GM21360 (cell line): ENCODE results near the gene ZNF182.
"Not testable (repeated sequence)": the region's sequence is repeated elsewhere in the genome, so short reads cannot be mapped to it uniquely, and the experiment has no call there.

Experiments used
- ATAC-seq: cut with Tn5 transposase; IDR thresholded peaks from one replicate; pipeline ENCODE4 v1.9.1; 2021; ENCODE audit warnings: mild to moderate bottlenecking, moderate library complexity; ENCODE audit not compliant: unreplicated experiment

The ZNF182 gene

DNA sequence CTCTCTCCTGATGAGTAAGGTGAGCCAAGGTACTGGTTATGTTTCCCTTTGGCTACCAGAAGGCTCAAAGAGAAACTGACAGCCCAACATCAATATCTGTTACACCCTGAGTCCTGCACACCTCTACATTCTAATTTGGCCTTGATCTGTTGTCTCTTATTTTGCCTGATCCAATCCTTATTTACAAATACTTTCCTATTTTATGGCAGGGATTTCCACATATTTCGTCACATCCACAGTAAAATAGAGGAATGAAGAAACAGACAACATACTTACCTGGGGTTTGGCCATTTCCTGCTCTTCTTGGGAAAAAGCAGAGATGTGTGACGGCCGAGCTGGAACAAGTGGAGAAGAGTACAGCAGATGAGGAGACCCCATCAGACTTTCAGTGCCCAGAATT lies 1.5 kb downstream of the ZNF182 start:
- ATAC-seq, result no peak

DNA sequence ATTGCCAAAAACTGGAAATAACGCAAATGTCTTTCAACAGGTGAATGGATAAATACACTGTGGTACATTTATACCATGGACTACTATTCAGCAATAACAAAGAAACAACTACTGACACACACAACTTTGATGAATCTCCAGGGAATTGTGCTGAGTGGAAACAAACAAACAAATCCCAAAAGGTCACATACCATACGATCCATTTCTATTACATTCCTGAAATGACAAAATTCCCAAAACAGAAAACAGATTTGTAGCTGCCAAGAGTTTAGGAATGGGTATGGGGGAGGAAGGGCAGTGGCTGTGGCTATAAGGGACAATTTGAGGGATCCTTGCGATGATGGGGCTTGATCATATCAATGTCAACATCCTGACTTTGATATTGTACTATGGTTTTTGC lies 2.5 kb downstream of the ZNF182 start:
- ATAC-seq, result no peak

DNA sequence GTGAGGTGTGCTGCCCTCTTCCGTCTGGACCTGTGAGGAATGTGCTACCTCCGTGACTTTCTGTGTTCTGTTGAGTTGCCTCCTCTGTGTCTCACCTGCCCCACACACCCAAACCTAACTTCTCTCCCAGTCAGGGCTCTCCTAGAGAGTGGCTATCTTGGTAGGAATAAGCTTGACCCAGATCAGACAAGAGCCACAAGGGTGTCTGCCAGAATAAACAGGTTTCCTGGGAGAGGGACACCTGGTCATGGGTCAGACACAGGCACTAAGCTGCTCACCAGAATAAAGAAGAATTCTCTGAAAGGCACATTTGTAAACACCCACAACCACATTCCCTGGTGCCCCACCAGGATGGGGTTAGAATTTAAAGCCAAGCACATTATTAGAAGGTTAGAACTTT lies 11.1 kb downstream of the ZNF182 start:
- no peak for ATAC-seq

DNA sequence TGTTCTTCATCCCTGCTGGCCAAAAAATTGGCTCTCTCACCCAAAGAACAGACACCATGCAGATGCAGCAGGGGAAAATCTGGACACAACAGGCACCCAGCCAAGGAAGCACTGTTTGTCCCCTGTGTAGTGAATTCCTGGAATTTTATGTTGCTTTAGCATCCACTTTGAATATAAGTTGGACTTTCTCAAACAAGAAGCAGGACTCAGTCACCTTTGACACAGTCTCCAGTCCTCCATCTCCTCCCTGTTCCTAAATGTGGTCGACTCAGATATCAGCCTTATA lies 11.8 kb downstream of the ZNF182 start:
- ATAC-seq, result no peak

DNA sequence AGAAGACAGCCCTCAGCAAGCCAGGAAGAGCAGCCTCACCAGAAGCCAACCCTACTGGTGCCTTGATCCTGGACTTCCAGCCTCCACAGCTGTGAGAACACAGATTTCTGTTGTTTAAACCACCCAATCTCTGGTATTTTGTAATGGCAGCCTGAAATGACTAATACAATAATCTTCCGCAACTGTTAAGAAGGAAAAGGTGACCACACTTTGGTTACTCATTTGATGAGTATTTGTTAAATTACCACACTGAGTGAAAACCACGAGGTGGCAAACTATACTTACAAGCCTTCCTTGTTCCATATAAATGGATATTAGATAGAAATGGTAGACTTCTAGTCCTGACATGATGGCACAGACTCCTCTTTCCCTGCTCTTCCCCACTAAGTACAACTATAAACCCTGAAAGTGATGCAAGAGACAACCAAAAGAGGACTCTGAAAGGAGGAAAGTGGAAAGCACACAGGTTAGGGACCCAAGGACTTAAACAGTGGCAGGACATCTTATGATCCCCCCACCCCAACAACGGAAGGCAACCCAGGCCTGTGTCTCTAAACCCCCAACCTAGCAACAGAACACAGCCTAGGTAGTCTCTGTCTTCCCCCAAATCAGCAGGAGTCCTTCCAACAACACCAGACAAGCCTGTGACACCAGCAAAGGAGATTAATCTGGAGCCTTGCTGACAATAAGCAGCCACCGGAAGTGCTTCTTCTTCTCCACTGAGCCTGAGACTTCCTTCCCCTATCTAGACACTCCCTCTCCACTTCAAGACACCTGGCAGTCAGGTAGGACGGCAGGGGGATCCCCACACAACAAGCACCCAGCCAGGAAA lies 12.3 kb downstream of the ZNF182 start:
- no peak for ATAC-seq

DNA sequence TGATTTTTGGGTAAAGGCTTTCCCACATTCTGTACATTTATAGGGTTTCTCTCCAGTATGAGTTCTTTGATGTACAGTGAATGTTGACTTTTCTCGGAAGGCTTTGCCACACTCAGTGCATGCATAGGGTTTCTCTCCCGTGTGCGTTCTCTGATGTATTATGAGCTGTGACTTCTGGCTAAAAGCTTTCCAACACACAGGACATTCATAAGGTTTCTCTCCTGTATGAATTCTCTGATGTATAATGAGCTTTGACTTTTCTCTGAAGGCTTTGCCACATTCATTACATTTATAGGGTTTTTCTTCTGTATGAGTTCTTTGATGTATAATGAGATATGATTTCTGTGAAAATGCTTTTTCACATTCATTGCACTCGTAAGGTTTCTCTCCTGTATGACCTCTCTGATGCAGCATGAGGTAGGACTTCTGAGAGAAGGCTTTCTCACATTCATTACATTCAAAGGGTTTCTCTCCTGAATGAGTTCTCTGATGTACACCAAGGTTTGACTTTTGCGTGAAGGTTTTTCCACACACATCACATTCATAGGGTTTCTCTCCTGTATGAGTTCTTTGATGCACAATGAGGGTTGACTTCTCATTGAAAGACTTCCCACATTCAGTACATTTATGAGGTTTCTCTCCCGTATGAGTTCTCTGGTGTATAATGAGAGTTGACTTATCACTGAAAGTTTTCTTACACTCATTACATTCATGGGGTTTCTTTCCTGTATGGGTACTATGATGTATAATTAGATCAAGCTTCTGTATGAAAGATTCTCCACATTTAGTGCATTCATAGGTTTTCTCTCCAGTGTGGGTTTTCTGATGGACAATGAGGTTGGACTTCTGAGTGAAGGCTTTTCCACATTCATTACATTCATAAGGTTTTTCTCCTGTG lies 27.3 kb downstream of the ZNF182 start:
- no peak for ATAC-seq

DNA sequence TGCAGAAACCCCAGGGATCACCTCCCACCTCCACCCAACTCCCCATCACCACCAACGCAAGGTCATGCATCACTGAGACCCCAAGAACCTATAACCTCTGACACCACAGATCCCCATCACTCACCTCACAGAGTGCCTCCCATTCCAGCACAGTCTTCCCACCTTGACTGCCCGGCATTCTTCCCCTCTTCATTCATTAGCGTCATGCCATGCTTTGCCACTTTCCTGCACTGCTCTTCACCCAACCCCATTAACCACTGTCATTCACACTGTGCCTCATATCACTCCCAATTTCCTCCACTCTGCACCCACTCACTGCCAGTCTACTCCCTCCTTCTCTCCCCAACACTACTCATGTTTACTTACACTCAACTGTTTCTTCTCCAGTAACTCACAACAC lies 30.6 kb downstream of the ZNF182 start:
- no peak for ATAC-seq

DNA sequence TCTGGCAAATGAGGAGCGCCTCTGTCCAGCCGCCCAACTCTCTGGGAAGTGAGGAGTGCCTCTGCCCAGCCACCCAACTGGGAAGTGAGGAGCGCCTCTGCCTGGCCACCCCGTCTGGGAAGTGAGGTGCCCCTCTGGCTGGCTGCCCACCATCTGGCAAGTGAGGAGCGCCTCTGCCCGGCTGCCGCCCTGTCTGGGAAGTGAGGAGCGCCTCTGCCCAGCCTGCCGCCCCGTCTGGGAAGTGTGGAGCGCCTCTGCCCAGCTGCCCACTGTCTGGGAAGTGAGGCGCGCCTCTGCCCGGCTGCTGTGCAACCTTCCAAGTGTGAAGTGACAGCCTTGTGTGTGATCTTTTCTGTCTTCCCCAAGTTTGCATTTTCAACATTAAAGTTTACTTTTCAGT lies 38.3 kb downstream of the ZNF182 start:
- ATAC-seq, result not testable (repeated sequence)

DNA sequence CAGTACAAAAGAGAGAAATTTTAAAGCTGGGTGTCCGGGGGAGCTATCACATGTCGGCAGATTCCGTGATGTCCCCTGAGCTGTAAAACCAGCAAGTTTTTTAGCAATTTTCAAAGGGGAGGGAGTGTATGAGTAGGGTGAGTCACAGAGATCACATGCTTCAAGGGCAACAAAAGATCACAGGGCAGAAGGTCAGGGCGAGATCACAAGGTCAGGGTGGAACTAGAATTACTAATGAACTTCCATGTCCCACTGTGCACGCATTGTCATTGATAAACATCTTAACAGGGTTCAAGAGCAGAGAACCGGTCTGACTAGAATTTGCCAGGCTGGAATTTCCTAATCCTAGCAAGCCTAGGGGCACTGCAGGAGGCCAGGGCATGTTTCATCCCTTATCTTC lies 42.0 kb downstream of the ZNF182 start:
- ATAC-seq, result not testable (repeated sequence)

DNA sequence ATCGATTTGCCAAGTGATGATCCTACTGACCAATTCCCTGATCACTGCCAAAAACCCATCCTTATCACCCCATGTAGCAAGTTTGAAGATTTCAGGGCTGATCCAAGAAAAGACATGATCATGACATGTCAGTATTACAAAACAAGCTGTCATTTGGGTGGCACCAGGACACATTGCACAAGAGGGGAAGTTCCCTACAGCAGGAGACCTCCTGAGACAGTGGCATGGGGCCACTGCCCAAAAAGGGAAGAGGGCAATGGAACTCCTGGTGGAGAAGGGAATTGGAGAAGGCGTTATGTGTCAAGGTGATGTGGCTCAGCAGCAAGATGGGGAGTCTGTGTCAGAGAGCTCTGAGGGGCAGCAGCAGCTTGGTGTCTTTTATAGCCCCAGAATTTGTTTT lies 43.4 kb downstream of the ZNF182 start:
- ATAC-seq, result no peak

DNA sequence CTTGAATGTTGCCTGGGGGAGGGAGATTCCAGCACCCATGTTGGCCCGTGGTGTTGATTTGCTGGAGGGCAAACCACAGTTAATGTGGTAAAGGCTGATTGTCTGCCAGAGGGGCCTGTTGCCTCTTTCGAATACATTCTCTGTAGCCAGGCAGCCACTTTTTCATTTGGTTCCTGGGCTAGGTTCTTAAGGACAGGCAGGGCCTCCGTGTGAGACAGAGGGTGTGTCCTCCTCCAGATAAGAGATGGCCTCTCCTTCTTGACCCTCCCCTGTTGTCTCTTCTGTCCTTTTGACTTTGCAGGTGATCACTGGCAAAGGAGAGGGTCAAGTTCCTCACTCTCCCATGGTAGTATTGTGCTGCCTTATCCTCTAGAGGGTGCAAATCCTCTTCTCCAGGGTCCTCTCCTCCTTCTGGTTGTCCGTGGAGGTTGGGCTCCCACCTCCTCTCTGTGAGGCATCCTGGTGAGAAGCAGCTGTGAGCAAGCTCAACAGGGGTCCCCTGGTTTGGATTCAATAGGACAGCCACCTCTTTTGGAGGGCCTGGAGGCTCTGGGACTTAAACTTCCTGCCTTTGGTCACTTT lies 44.9 kb downstream of the ZNF182 start:
- ATAC-seq, result no peak

DNA sequence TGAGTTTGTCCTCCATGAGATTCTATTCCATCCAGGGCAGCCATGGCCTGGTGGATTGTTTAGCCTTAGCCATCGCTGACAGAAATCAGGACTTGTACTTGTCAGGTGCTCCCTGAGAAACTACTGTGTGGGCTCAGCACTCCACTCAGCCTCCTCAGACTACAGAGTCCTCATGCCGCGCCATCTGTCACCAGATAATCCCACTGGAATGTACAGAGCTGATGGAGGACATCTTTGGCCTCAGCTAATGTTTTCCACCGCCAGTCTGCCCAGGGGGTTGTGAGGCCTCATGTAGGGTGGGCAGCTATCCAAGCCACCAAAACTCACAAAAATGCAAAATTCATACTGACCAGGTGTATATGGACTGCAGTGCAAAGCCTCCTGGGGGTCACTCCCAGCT lies 45.6 kb downstream of the ZNF182 start:
- ATAC-seq, result not testable (repeated sequence)

DNA sequence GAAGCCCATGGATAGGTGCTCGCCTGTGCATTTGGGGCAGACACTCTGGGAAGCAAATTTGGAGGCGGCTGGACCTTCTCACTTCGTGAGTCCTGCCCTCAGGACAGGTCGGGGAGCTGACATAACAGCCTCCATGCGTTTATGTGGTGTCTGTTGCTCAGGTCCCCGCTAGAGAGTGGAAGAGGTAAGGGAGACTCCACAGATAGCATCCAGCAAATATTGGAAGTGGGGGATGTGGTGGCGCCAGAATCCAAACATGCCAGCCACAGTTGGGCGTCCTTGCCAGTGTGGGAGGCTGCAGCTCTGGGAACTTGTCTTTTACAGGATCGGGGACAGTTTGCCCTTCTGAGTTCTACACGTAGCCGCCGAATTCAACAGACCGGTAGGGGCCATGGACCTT lies 47.8 kb downstream of the ZNF182 start:
- no peak for ATAC-seq

DNA sequence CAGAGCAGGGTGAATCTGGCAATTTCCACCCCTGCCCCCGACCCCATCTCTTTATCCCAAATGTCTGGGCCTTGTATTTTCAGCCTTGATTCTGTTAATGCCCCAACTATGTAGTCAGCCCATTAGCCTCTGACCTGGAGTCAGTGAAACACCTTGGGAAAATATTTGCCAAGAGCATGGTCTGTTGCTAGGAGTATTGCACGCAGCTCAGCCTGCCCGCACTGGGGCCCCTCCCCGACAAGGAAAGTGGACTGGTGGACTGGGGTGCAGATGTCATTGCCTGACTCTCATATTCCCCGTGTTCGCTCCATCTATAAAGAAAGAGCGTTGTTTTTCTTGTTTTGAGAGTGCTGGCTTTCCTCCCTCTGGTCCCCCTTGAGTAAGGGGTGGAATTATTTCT lies 48.5 kb downstream of the ZNF182 start:
- ATAC-seq, result not testable (repeated sequence)

DNA sequence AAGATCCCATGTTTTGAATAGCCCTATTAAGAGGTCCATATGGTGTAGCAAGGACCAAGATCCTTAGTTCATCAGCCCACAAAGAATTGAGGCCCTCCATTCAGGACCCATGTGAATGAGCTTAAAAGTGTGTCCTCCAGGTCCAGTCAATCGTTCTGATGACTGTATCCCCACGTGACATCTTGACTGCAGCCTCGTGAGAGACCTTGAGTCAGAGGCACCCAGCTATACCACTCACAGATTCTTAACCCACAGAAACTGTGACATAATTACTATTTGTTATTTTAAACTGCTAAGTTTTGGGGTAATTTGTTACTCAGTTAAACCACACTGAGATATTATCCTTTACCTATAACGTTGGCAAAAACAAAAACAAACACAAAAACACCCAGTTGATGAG lies 62.4 kb downstream of the ZNF182 start:
- no peak for ATAC-seq

DNA sequence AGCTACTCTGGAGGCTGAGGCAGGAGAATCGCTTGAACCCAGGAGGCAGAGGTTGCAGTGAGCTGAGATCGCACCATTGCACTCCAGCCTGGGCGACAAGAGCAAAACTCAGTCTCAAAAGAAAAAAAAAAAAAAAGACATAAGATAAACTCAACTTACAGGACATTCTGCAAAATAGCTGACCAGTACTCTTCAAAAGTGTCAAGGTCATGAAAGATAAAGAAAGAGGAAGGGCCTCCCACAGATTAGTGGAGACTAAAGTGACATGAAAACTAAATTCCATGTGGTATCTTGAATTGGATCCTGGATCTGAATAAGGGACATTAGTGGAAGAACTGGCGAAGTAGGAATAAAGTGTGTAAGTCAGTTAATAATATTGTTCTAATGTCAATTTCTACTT lies 63.3 kb downstream of the ZNF182 start:
- no peak for ATAC-seq

DNA sequence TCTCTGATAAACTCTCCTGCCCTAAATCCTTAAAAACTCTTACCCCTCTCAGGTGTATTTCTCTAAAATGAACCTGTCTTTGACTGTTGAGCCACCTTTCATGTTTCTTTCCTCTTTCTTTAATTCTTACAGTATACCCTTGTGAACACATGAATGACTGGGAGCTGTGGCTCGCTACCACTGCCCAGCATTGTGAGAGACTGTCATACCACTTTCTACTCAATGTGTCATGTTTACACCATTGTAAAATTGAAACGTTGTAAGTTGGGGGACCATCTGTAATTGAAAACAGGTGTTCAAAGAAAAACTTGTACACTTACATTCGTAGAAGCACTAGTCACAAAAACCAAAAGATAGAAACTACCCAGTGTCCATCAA lies 66.9 kb downstream of the ZNF182 start:
- no peak for ATAC-seq

DNA sequence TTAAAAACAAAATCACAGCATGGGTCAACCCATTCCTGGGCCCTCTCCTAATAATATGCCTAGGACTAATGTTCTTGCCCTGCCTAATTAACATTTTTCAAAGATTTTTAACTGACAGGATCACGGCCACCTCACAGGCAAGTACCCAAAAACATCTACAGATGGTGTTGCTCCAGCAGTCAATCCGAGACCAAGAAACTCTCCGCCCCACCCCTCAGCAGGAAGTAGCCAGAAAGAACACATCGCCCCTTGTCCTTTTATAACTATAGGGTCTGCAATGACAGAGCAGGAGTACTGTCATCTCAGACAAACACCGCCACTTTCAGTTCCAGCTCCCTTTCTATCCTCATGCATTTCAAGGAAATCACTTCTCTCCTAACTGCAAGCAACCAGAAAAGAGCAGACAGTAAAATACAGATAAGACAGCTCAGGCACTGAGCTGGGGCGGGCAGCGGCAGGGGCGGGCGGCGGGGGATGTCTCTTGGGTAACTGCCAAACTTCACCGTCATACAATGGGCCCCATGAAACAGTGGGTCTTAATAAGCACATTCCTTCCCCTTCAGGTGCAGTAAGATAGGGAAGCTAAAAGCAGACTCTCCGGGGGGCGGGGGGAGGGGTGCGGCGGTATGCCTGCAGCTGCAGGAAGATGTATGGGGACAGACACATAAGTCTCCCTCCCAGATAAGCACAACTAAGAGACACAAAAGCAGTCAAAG lies 67.4 kb downstream of the ZNF182 start:
- ATAC-seq, result no peak

DNA sequence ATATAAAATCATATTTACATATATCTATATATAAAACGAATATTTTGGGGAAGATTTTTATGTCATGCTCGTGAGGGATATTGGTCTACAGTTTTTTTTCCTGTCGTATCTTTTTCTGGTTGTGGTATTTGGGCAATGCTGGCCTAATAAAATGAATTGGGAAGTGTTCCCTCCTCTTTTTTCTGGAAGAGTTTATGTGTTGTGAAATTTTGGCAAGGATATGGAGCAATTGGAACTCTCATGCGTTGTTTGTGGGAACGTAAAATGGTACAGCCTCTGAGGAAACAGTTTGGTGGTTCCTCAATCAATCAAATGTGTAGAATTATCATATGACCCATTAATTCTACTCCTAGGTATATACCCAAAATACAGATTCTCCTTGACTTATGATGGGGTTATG lies 69.8 kb downstream of the ZNF182 start:
- ATAC-seq, result no peak

DNA sequence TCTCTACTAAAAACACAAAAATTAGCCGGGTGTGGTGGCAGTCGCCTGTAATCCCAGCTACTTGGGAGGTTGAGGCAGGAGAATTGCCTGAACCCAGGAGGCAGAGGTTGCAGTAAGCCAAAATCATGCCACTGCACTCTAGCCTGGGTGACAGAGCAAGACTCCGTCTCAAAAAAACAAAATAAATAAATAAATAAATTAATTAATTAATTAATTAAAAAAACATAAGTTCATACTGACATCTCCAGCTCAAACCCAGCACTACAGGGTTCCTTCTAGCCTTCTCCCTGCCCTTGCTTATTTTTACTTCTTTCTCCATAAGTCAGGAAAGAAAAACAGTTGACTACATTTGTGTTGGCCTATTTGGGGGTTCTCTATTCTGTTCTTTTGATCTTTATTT lies 71.8 kb downstream of the ZNF182 start:
- not testable (repeated sequence) for ATAC-seq

DNA sequence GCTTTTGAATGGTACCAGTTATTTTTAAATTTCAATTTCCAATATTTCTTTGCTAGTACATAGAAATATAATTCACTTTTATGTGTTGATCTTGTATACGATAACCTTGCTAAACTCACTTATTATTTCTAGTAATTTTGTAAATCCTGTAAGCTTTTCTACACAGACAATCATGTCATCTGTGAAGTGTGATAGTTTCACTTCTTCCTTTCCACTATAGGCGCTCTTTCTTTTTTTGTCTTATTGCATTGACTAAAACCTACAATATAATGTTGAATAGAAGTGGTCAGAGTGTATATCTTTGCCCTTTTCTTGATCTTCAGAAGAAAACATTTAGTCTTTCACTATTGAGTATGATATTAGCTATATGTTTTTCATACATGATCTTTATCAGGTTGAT lies 76.6 kb downstream of the ZNF182 start:
- ATAC-seq, result no peak
